D721Med (cell line): Measurements from ENCODE around the gene NPAS3.

ENCODE experiments used
- DNase-seq: peaks from one replicate; pipeline ENCODE4 v3.0.0; 2011; ENCODE audit warnings: low spot score; ENCODE audit not compliant: insufficient read length
- FAIRE-seq: peaks from 2 replicates; lab custom pipeline; 2011; peaks lifted over from hg19 to GRCh38; lab: Jason Lieb, UNC
- CTCF ChIP-seq: IDR thresholded peaks from 2 replicates; pipeline ENCODE4 v1.5.1; 2012; ENCODE audit warnings: mild to moderate bottlenecking, control low read depth; ENCODE audit not compliant: insufficient read depth; ENCODE audit errors: missing control alignments

Gene NPAS3

GRCh38 chr14:33833706-33834465 lies 895.2 kb downstream of the NPAS3 start:
- no peak for FAIRE-seq
- DNase-seq: no peak
- TF ChIP-seq CTCF: no peak

GRCh38 chr14:33834466-33835260 lies 896.0 kb downstream of the NPAS3 start:
- DNase-seq: no peak
- FAIRE-seq: no peak
- TF ChIP-seq CTCF: no peak

GRCh38 chr14:33835261-33835655 lies 896.6 kb downstream of the NPAS3 start:
- FAIRE-seq: no peak
- DNase-seq: no peak

GRCh38 chr14:33835677-33836076 lies 897.0 kb downstream of the NPAS3 start:
- no peak for TF ChIP-seq CTCF
- FAIRE-seq: no peak
- DNase-seq: no peak

More at GRCh38 chr14:33835261-33835655, 896.6 kb downstream of the NPAS3 start:
- no peak for TF ChIP-seq CTCF

GRCh38 chr14:33836203-33836899 lies 897.7 kb downstream of the NPAS3 start:
- DNase-seq: no peak
- no peak for FAIRE-seq
- no peak for TF ChIP-seq CTCF

GRCh38 chr14:33836900-33837577 lies 898.4 kb downstream of the NPAS3 start:
- no peak for TF ChIP-seq CTCF
- DNase-seq: no peak
- FAIRE-seq: no peak
